H1 (cell line): ENCODE data around the gene FGD5. TPM values are rescaled to one million over a fixed set of nuclear protein-coding genes. Genes with fewer than 3 reads are reported as not detected.

Source experiments
- CTCF ChIA-PET: fragments of 300-600 bp; sonication (Branson Sonifier 250); formaldehyde crosslinking; loops from one replicate; lab custom pipeline; 2021; ENCODE audit not compliant: partially characterized antibody; lab: Charles Lee
- POLR2A ChIA-PET: fragments of 300-600 bp; sonication (Branson Sonifier 250); formaldehyde crosslinking; loops from one replicate; lab custom pipeline; 2021; ENCODE audit warnings: inconsistent platforms; ENCODE audit not compliant: partially characterized antibody; lab: Charles Lee
- DNase-seq, 2 experiments: peaks; one replicate each; pipeline versions ENCODE4 v3.0.0 to v3.0.0-alpha.2; 2010 to 2022; ENCODE audit warnings: low spot score in 2 of 2, low read depth in 1 of 2, mixed read lengths in 1 of 2
- FAIRE-seq: peaks from 2 replicates; lab custom pipeline; 2011; peaks lifted over from hg19 to GRCh38; lab: Jason Lieb, UNC
- H2AFZ ChIP-seq: 2 replicates; pipeline ENCODE4 v1.8.1; 2012; ENCODE audit warnings: low read length, inconsistent platforms
- H2AK5ac ChIP-seq: 2 replicates; pipeline ENCODE4 v1.6.1; 2013; ENCODE audit warnings: low read depth, low read length
- H2BK120ac ChIP-seq: replicated peaks from 2 replicates; pipeline ENCODE3; 2013; ENCODE audit warnings: low read depth, low read length, inconsistent platforms
- H2BK12ac ChIP-seq: 2 replicates; pipeline ENCODE4 v1.6.1; 2013; ENCODE audit warnings: low read depth, low read length
- H2BK15ac ChIP-seq: 2 replicates; pipeline ENCODE4 v1.6.1; 2013; ENCODE audit warnings: low read length
- H2BK20ac ChIP-seq: 2 replicates; pipeline ENCODE4 v1.6.1; 2013; ENCODE audit warnings: low read length
- H2BK5ac ChIP-seq: 2 replicates; pipeline ENCODE4 v1.6.1; 2013; ENCODE audit warnings: low read depth, low read length
- H3K14ac ChIP-seq: 2 replicates; pipeline ENCODE4 v1.6.1; 2013; ENCODE audit warnings: inconsistent platforms; ENCODE audit not compliant: insufficient read length
- H3K18ac ChIP-seq: 2 replicates; pipeline ENCODE4 v1.6.1; 2013; ENCODE audit warnings: low read length; ENCODE audit errors: extremely low read depth
- H3K23ac ChIP-seq: 2 replicates; pipeline ENCODE4 v1.6.1; 2013; ENCODE audit warnings: inconsistent platforms; ENCODE audit not compliant: insufficient read length
- H3K23me2 ChIP-seq: 2 replicates; pipeline ENCODE4 v1.6.1; 2013; ENCODE audit warnings: low read depth, low read length
- H3K27ac ChIP-seq: 2 replicates; pipeline ENCODE4 v1.6.1; 2011; ENCODE audit warnings: low read depth, low read length, inconsistent platforms
- H3K27me3 ChIP-seq, 4 experiments: replicated peaks in 1 of 4; 1 replicate in 1 of 4; 2 replicates in 3 of 4; pipeline versions ENCODE4 v1.6.1 to v1.8.1; 2011 to 2013; ENCODE audit warnings: low read length in 3 of 4, mild to moderate bottlenecking in 3 of 4, inconsistent platforms in 2 of 4, mixed read lengths in 2 of 4, moderate library complexity in 1 of 4; ENCODE audit not compliant: control insufficient read depth in 3 of 4, insufficient read depth in 3 of 4; ENCODE audit errors: extremely low read depth in 1 of 4
- H3K36me3 ChIP-seq, 4 experiments: 2 replicates each; pipeline versions ENCODE4 v1.6.1 to v1.8.1; 2011 to 2013; ENCODE audit warnings: mild to moderate bottlenecking in 4 of 4, low read length in 3 of 4, moderate library complexity in 2 of 4, control low read depth in 1 of 4, inconsistent platforms in 1 of 4; ENCODE audit not compliant: insufficient read depth in 4 of 4, control insufficient read depth in 2 of 4
- H3K4ac ChIP-seq: replicated peaks from 2 replicates; pipeline ENCODE3; 2013; ENCODE audit warnings: low read length, low read depth, mixed read lengths, inconsistent platforms; ENCODE audit not compliant: insufficient read length
- H3K4me1 ChIP-seq, 4 experiments: replicated peaks in 1 of 4; 1 replicate in 1 of 4; 2 replicates in 3 of 4; pipeline versions ENCODE4 v1.6.1 to v1.8.1; 2011 to 2013; ENCODE audit warnings: low read length in 3 of 4, inconsistent platforms in 2 of 4, mixed read lengths in 1 of 4; ENCODE audit not compliant: insufficient read depth in 4 of 4, control insufficient read depth in 3 of 4
- H3K4me2 ChIP-seq, 2 experiments: 2 replicates each; pipeline versions ENCODE4 v1.6.1 to v1.8.1; 2011 to 2013; ENCODE audit warnings: low read depth in 2 of 2, low read length in 2 of 2, control low read depth in 1 of 2, inconsistent platforms in 1 of 2, mild to moderate bottlenecking in 1 of 2; ENCODE audit not compliant: insufficient read depth in 1 of 2
- H3K4me3 ChIP-seq, 4 experiments: fragments of 200-600, 300-600 bp in 1 of 4; sonication (generic), shearing (Covaris generic), sonication (Bioruptor Twin) in 1 of 4; 2 replicates each; pipeline versions ENCODE4 v1.5.1 to v1.8.1; 2011 to 2016; ENCODE audit warnings: low read length in 4 of 4, low read depth in 3 of 4, control low read depth in 2 of 4, inconsistent platforms in 2 of 4, mild to moderate bottlenecking in 2 of 4, mixed read lengths in 1 of 4, moderate library complexity in 1 of 4; ENCODE audit not compliant: insufficient read depth in 2 of 4; ENCODE audit errors: extremely low read depth in 1 of 4
- H3K56ac ChIP-seq: replicated peaks from 2 replicates; pipeline ENCODE3; 2013; ENCODE audit warnings: low read depth, mild to moderate bottlenecking, mixed read lengths, low read length, inconsistent platforms; ENCODE audit not compliant: insufficient read length
- H3K79me1 ChIP-seq: 2 replicates; pipeline ENCODE4 v1.6.1; 2013; ENCODE audit warnings: low read depth, low read length, control low read depth
- H3K79me2 ChIP-seq, 2 experiments: 2 replicates each; pipeline versions ENCODE4 v1.6.1 to v1.8.1; 2012 to 2013; ENCODE audit warnings: low read length in 2 of 2, mild to moderate bottlenecking in 2 of 2, inconsistent platforms in 1 of 2; ENCODE audit not compliant: insufficient read depth in 2 of 2, control insufficient read depth in 1 of 2
- H3K9ac ChIP-seq, 4 experiments: replicated peaks in 1 of 4; 1 replicate in 1 of 4; 2 replicates in 3 of 4; pipeline versions ENCODE4 v1.6.1 to v1.8.1; 2011 to 2013; ENCODE audit warnings: low read depth in 3 of 4, low read length in 3 of 4, control low read depth in 2 of 4, mild to moderate bottlenecking in 2 of 4, moderate library complexity in 2 of 4, inconsistent platforms in 1 of 4; ENCODE audit errors: extremely low read depth in 1 of 4
- H3K9me3 ChIP-seq, 2 experiments: 2 replicates each; pipeline versions ENCODE4 v1.6.1 to v1.8.1; 2012 to 2013; ENCODE audit warnings: mild to moderate bottlenecking in 2 of 2, moderate library complexity in 2 of 2, control low read depth in 1 of 2, inconsistent platforms in 1 of 2, low read depth in 1 of 2, low read length in 1 of 2, mixed read lengths in 1 of 2; ENCODE audit not compliant: insufficient read depth in 2 of 2
- H4K20me1 ChIP-seq, 2 experiments: replicated peaks in 1 of 2; 2 replicates each; pipeline versions ENCODE3 to v1.8.1; 2011 to 2013; ENCODE audit warnings: inconsistent platforms in 2 of 2, low read length in 2 of 2, mild to moderate bottlenecking in 1 of 2; ENCODE audit not compliant: insufficient read depth in 2 of 2, control insufficient read depth in 1 of 2
- H4K5ac ChIP-seq: 2 replicates; pipeline ENCODE4 v1.6.1; 2013; ENCODE audit warnings: low read length, low read depth, mixed read lengths, inconsistent platforms; ENCODE audit not compliant: insufficient read length
- H4K8ac ChIP-seq: 2 replicates; pipeline ENCODE4 v1.8.0; 2013; ENCODE audit warnings: mild to moderate bottlenecking, moderate library complexity, low read length, inconsistent platforms; ENCODE audit not compliant: insufficient read depth; ENCODE audit errors: extremely low read depth
- H4K91ac ChIP-seq: replicated peaks from 2 replicates; pipeline ENCODE3; 2013; ENCODE audit warnings: low read length, mixed read lengths, inconsistent platforms; ENCODE audit not compliant: insufficient read length
- BACH1 ChIP-seq: IDR thresholded peaks from 2 replicates; pipeline ENCODE4 v1.6.1; 2012; ENCODE audit warnings: low read length, improper control_type of control experiment
- CBX5 ChIP-seq: fragments of 300-800, 300-1000 bp; sonication (generic); IDR thresholded peaks from 2 replicates; pipeline ENCODE4 v1.7.1; 2016; ENCODE audit warnings: antibody characterized with exemption, low read length, low read depth
- CEBPB ChIP-seq: IDR thresholded peaks from 2 replicates; pipeline ENCODE4 v1.6.1; 2012; ENCODE audit warnings: low read depth, low read length
- EZH2 ChIP-seq: fragments of 200-600 bp; sonication (generic); IDR thresholded peaks from 2 replicates; pipeline ENCODE4 v1.7.1; 2012; ENCODE audit warnings: low read depth, mild to moderate bottlenecking, moderate library complexity, low read length, inconsistent platforms; ENCODE audit not compliant: severe bottlenecking
- KDM1A ChIP-seq: fragments of 200-600, 300-600 bp; sonication (generic); IDR thresholded peaks from 2 replicates; pipeline ENCODE4 v1.7.1; 2016; ENCODE audit warnings: mild to moderate bottlenecking, low read length, borderline replicate concordance
- NRF1 ChIP-seq: IDR thresholded peaks from 2 replicates; pipeline ENCODE4 v1.6.1; 2011; ENCODE audit warnings: mild to moderate bottlenecking, low read depth, low read length, improper control_type of control experiment
- PHF8 ChIP-seq: fragments of 200-600 bp; sonication (generic); conservative IDR thresholded peaks from 2 replicates; pipeline ENCODE4 v1.7.1; 2012; ENCODE audit warnings: low read depth, mild to moderate bottlenecking, inconsistent platforms, low read length, moderate library complexity
- POLR2AphosphoS5 ChIP-seq: IDR thresholded peaks from 2 replicates; pipeline ENCODE4 v1.6.1; 2011; ENCODE audit warnings: low read depth, low read length
- RFX5 ChIP-seq: IDR thresholded peaks from 2 replicates; pipeline ENCODE4 v1.6.1; 2011; ENCODE audit warnings: low read depth, low read length, improper control_type of control experiment, borderline replicate concordance
- SAP30 ChIP-seq: fragments of 300-600 bp; sonication (generic); IDR thresholded peaks from 2 replicates; pipeline ENCODE4 v1.7.1; 2012; ENCODE audit warnings: low read length, moderate library complexity, mild to moderate bottlenecking, inconsistent platforms; ENCODE audit not compliant: insufficient read depth, insufficient replicate concordance
- TBP ChIP-seq: IDR thresholded peaks from 2 replicates; pipeline ENCODE4 v1.6.1; 2011; ENCODE audit warnings: low read depth, low read length, improper control_type of control experiment
- WGBS, 2 experiments: shearing (Covaris generic) in 1 of 2; methylation state at CpG; one replicate each; pipeline versions ENCODE4 v1.1.6 to v1.1.7; 2013 to 2015; ENCODE audit warnings: low lambda C conversion rate in 2 of 2, mixed read lengths in 2 of 2, inconsistent platforms in 1 of 2, low coverage in 1 of 2, missing lambda C conversion rate in 1 of 2; ENCODE audit not compliant: insufficient replicate concordance in 2 of 2, insufficient coverage in 1 of 2, insufficient read length in 1 of 2; ENCODE audit errors: extremely low coverage in 1 of 2, missing lambda C conversion rate in 1 of 2; 5-methylcytosine and 5-hydroxymethylcytosine counted together
- polyA plus RNA-seq, 7 experiments: library from polyadenylated mRNA; depleted of rRNA in 3 of 7; stranded (reverse) in 5 of 7; unstranded in 2 of 7; fragments of >200 nt in 5 of 7; fragments of 200-250 nt in 2 of 7; gene quantifications; 1 replicate in 5 of 7; 2 replicates in 1 of 7; 4 replicates in 1 of 7; pipeline versions ENCODE4 v1.2.1 to v1.2.3, GENCODE V29; 2011 to 2013; ENCODE audit warnings: missing spikeins in 2 of 7, mixed read lengths in 2 of 7
- total RNA-seq: library from RNA; stranded (reverse); fragmentation: NEBNext Ultra II Directional; extraction: Animal tissue kit (Norgen Biotek cat#: 25700); gene quantifications from 2 replicates; pipeline ENCODE4 v1.2.1, GENCODE V29; 2021
- TF ChIP-seq, protein P1 (sequence below), 3 experiments: IDR thresholded peaks; 1 replicate in 2 of 3; 2 replicates in 1 of 3; pipeline versions ENCODE4 v1.5.1 to v1.6.1; 2011; ENCODE audit warnings: low read length in 3 of 3, mild to moderate bottlenecking in 3 of 3, inconsistent platforms in 2 of 3, low read depth in 1 of 3, moderate library complexity in 1 of 3; ENCODE audit not compliant: insufficient read depth in 1 of 3; ENCODE audit errors: control extremely low read depth in 1 of 3

Gene FGD5
- total and polyA plus RNA-seq, 2 of the 8 experiments (the other 6 are each of a cell fraction or from before 2014, with no cell fraction given): 4.7 to 14.3 TPM

DNA sequence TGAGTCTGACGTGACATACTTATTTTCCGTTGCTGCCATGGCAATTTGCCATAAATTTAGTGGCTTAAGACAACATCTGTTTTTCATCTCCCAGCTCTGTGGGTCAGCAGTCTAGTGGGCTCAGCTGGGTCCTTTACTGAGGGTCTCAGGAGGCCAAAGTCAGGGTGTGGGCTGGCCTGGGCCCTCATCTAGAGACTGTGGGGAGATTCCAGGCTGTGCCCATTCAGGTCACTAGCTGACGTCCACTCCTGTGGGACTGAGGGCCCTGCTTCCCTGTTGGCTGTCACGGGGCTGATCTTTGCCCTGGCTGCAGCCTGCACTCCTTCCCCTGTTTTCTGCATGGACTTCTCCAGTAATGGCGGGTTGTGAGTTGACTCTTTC is 19.1 kb downstream of the FGD5 start:
- ChIA-PET POLR2A (interaction anchor here (1.5 kb wide), 1 partner anchor 12 kb away, joined by 3 read pairs; no protein-coding TSS in a partner anchor), CTCF (interaction anchor here (1.0 to 2.3 kb wide), 14 partner anchors 8 to 85 kb away, joined by 3 to 7 read pairs (median 3); no protein-coding TSS in a partner anchor)
- Histone ChIP-seq H3K79me1 (peaks cover 4% of the 10 kb centered on the region; the same call in 1 of the 2 replicates), H3K23me2 (no peaks in the 10 kb centered on the region), H3K56ac (no peak overlapping the region), H2BK20ac (no peak overlapping the region), H3K27ac (no peak overlapping the region), H2BK5ac (no peak overlapping the region), H2AFZ (no peak overlapping the region), H3K14ac (no peak overlapping the region), H2BK12ac (no peak overlapping the region), H2AK5ac (no peak overlapping the region), H3K23ac (no peak overlapping the region), H3K9me3 (no peaks in the 10 kb centered on the region; a peak in 1 of 4 replicates), H4K5ac (no peak overlapping the region), H4K91ac (no peak overlapping the region), H3K4ac (no peak overlapping the region), H3K36me3 (no peaks in the 10 kb centered on the region), H4K8ac (no peak overlapping the region), H2BK120ac (no peak overlapping the region), H3K27me3 (no peaks in the 10 kb centered on the region), H4K20me1 (peaks cover 0 to 2% of the 10 kb centered on the region in 2 experiments), H2BK15ac (no peak overlapping the region), H3K4me3 (no peak overlapping the region), H3K18ac (no peak overlapping the region), H3K4me2 (no peak overlapping the region), H3K9ac (no peak overlapping the region), H3K79me2 (no peaks in the 10 kb centered on the region), H3K4me1 (peaks cover 1 to 11% (median 6%) of the 10 kb centered on the region in 4 experiments; a peak in 3 of 7 replicates)
- DNase-seq: no peak
- FAIRE-seq: no peak
- 80% methylated on average over 5 of the region's 5 CpGs; no CpG with 5 or more reads in 1 of the 2 experiments for WGBS, 2 experiments
- TF ChIP-seq PHF8: no peak
- no peak for TF ChIP-seq EZH2
- TF ChIP-seq POLR2AphosphoS5: no peak
- TF ChIP-seq SAP30: no peak
- TF ChIP-seq KDM1A: no peak
- TF ChIP-seq TBP: no peak
- TF ChIP-seq RFX5: no peak
- TF ChIP-seq, protein P1, sequence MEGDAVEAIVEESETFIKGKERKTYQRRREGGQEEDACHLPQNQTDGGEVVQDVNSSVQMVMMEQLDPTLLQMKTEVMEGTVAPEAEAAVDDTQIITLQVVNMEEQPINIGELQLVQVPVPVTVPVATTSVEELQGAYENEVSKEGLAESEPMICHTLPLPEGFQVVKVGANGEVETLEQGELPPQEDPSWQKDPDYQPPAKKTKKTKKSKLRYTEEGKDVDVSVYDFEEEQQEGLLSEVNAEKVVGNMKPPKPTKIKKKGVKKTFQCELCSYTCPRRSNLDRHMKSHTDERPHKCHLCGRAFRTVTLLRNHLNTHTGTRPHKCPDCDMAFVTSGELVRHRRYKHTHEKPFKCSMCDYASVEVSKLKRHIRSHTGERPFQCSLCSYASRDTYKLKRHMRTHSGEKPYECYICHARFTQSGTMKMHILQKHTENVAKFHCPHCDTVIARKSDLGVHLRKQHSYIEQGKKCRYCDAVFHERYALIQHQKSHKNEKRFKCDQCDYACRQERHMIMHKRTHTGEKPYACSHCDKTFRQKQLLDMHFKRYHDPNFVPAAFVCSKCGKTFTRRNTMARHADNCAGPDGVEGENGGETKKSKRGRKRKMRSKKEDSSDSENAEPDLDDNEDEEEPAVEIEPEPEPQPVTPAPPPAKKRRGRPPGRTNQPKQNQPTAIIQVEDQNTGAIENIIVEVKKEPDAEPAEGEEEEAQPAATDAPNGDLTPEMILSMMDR (IDR thresholded peaks at IDR 0.05; ENCODE audit: control extremely low read depth in 1 of 3, insufficient read depth in 1 of 3, low read depth in 1 of 3, low read length in 3 of 3): no peak
- TF ChIP-seq CEBPB: no peak
- TF ChIP-seq NRF1: no peak
- no peak for TF ChIP-seq BACH1
- TF ChIP-seq CBX5: no peak
